Right renal pelvis (tissue), 4 donors: Measurements from ENCODE around the gene F13A1. TPM values are rescaled to one million over a fixed set of nuclear protein-coding genes. Genes with fewer than 3 reads are reported as not detected.

ENCODE experiments used
- DNase-seq, 4 donors: peaks; one replicate each; pipeline ENCODE4 v3.0.0-alpha.2; 2013; ENCODE audit warnings: low read depth in 4 of 4, low spot score in 3 of 4, missing footprints in 1 of 4
- polyA plus RNA-seq, 4 donors: library from polyadenylated mRNA; unstranded; fragments of 120-200 nt; gene quantifications; one replicate each; pipeline ENCODE4 v1.2.1, GENCODE V29; 2013; ENCODE audit not compliant: insufficient read length in 4 of 4

The F13A1 gene
- polyA plus RNA-seq, 4 donors: 14.2 to 16.3 (median 15.6) TPM

GRCh38 chr6:6105472-6106036, 214.9 kb downstream of the F13A1 start:
- DNase-seq: no peak
